Stomach (tissue), 9 donors: Measurements from ENCODE around the gene CSAD. TPM values are rescaled to one million over a fixed set of nuclear protein-coding genes. Genes with fewer than 3 reads are reported as not detected.

Experiments
- DNase-seq, 2 donors: peaks; one replicate each; pipeline versions ENCODE4 v3.0.0 to v3.0.0-alpha.2; 2013 to 2019
- H3K27ac ChIP-seq, 5 donors: fragments of 200-600 bp in 4 of 5; sonication (generic) in 4 of 5; one replicate each; pipeline ENCODE4 v1.5.1; 2013 to 2019; ENCODE audit warnings: mild to moderate bottlenecking in 1 of 5, moderate library complexity in 1 of 5
- H3K27me3 ChIP-seq, 3 donors: fragments of 200-600 bp; sonication (generic); one replicate each; pipeline ENCODE4 v1.5.1; 2017 to 2019; ENCODE audit warnings: mixed run types in 1 of 3
- H3K36me3 ChIP-seq, 4 donors: fragments of 200-600 bp; sonication (generic); 1 replicate in 3 of 4; 2 replicates in 1 of 4; pipeline ENCODE4 v1.5.1; 2016 to 2019
- H3K4me1 ChIP-seq, 4 donors: fragments of 200-600 bp; sonication (generic); one replicate each; pipeline ENCODE4 v1.5.1; 2016 to 2019
- H3K4me3 ChIP-seq, 4 donors: fragments of 200-600 bp; sonication (generic) in 3 of 4; one replicate each; pipeline ENCODE4 v1.5.1; 2016 to 2019; ENCODE audit warnings: mild to moderate bottlenecking in 1 of 4
- H3K9me3 ChIP-seq, 4 donors: fragments of 200-600 bp; sonication (generic); one replicate each; pipeline ENCODE4 v1.5.1; 2016 to 2019
- CTCF ChIP-seq, 7 experiments: fragments of 450-650 bp in 4 of 7; fragments of 200-600 bp in 3 of 7; sonication (generic) in 3 of 7; IDR thresholded peaks; one replicate each; pipeline ENCODE4 v1.5.1; 2016 to 2019; ENCODE audit warnings: antibody characterized with exemption in 7 of 7, control low read depth in 2 of 7, mild to moderate bottlenecking in 1 of 7
- EP300 ChIP-seq: sonication (generic); formaldehyde crosslinking; IDR thresholded peaks from one replicate; pipeline ENCODE4 v1.6.1; 2017; ENCODE audit warnings: antibody characterized with exemption
- POLR2A ChIP-seq, 4 donors: fragments of 450-650 bp; IDR thresholded peaks; one replicate each; pipeline ENCODE4 v1.6.1; 2016; ENCODE audit warnings: antibody characterized with exemption in 4 of 4, control low read depth in 2 of 4, mild to moderate bottlenecking in 1 of 4, moderate library complexity in 1 of 4
- POLR2AphosphoS5 ChIP-seq, 3 donors: sonication (generic); formaldehyde crosslinking; IDR thresholded peaks; one replicate each; pipeline ENCODE4 v1.6.1; 2016; ENCODE audit warnings: antibody characterized with exemption in 3 of 3
- WGBS, 5 donors: extraction: QIAGEN DNeasy Blood & Tissue Kit in 3 of 5; methylation state at CpG; one replicate each; pipeline versions ENCODE4 v1.1.5 to v1.1.7; 2013 to 2018; 5-methylcytosine and 5-hydroxymethylcytosine counted together
- intact Hi-C: fragments of 100-400 bp; cut with DNase I; formaldehyde crosslinking; loops from one replicate; pipeline ENCODE4 v1.15.1; 2023; ENCODE audit warnings: low total_unique reads
- polyA plus RNA-seq, 3 donors: library from polyadenylated mRNA; stranded (reverse); fragments of 200-250 nt; gene quantifications; one replicate each; pipeline ENCODE4 v1.2.3, GENCODE V29; 2013
- total RNA-seq, 5 donors: library from RNA; depleted of rRNA; stranded (reverse); fragments of >200 nt; gene quantifications; one replicate each; pipeline versions ENCODE4 v1.1.0 to v1.2.3, GENCODE V29; 2014 to 2016
- donor health status: healthy with polysubstance abuse.
- donor health status: Bipolar disorder and iron deficiency.
- donor health status: healthy.

Gene CSAD
- total and polyA plus RNA-seq, 8 donors = 4.6 to 334 (median 35.5) TPM

- Histone ChIP-seq H3K27ac (no peak overlapping the region), H3K4me3 (no peak overlapping the region), H3K9me3 (no peaks in the 10 kb centered on the region), H3K36me3 (peaks cover 0 to 19% (median 13%) of the 10 kb centered on the region in 4 donors), H3K4me1 (peaks cover 0 to 17% (median 13%) of the 10 kb centered on the region in 4 donors), H3K27me3 (no peaks in the 10 kb centered on the region)
- WGBS, 5 donors = 80 to 85% (median 82%) methylated on average over 10 of the region's 10 CpGs
- TF ChIP-seq CTCF (IDR thresholded peaks at IDR 0.05) = no peak
- no peak for TF ChIP-seq EP300
- TF ChIP-seq POLR2A (IDR thresholded peaks at IDR 0.05) = no peak
- TF ChIP-seq POLR2AphosphoS5 (IDR thresholded peaks at IDR 0.05) = no peak
- intact Hi-C loops = loop anchor here (5.0 kb wide), 2 partner anchors 38 to 128 kb away; no protein-coding TSS in a partner anchor
- no peak for DNase-seq
Observed at GRCh38 chr12:53195516-53196420, 15.0 kb upstream of the CSAD start.

- Histone ChIP-seq H3K27me3 (no peaks in the 10 kb centered on the region), H3K4me3 (no peak overlapping the region), H3K27ac (no peak overlapping the region), H3K4me1 (peaks cover 4 to 22% (median 16%) of the 10 kb centered on the region in 4 donors), H3K36me3 (peaks cover 0 to 20% (median 13%) of the 10 kb centered on the region in 4 donors), H3K9me3 (no peaks in the 10 kb centered on the region)
- no peak for DNase-seq
- TF ChIP-seq POLR2A (IDR thresholded peaks at IDR 0.05) = no peak
- intact Hi-C loops = loop anchor here (5.0 kb wide), 2 partner anchors 38 to 128 kb away; no protein-coding TSS in a partner anchor
- 82 to 100% (median 91%) methylated on average over 1 of the region's 1 CpG for WGBS, 5 donors
Observed at GRCh38 chr12:53194973-53195372, 14.2 kb upstream of the CSAD start.

GRCh38 chr12:53193985-53194716 is 13.4 kb upstream of the CSAD start:
- peaks cover 0 to 24% (median 13%) of the 10 kb centered on the region in 4 donors for H3K36me3 ChIP-seq
- intact Hi-C loops = no loop called here
- no peak overlapping the region for H3K27ac ChIP-seq
- H3K27me3 ChIP-seq = no peaks in the 10 kb centered on the region
- TF ChIP-seq CTCF (IDR thresholded peaks at IDR 0.05) (no peak), POLR2AphosphoS5 (IDR thresholded peaks at IDR 0.05) (no peak), POLR2A (IDR thresholded peaks at IDR 0.05) (no peak), EP300 (no peak)
- 66 to 74% (median 72%) methylated on average over 11 of the region's 11 CpGs for WGBS, 5 donors
- H3K4me3 ChIP-seq = no peak overlapping the region
- no peaks in the 10 kb centered on the region for H3K9me3 ChIP-seq
- H3K4me1 ChIP-seq = peaks cover 4 to 29% (median 19%) of the 10 kb centered on the region in 4 donors
- no peak for DNase-seq

- Histone ChIP-seq H3K4me1 (peaks cover 4 to 24% (median 16%) of the 10 kb centered on the region in 4 donors), H3K27me3 (no peaks in the 10 kb centered on the region), H3K27ac (no peak overlapping the region), H3K9me3 (no peaks in the 10 kb centered on the region), H3K36me3 (peaks cover 3 to 35% (median 22%) of the 10 kb centered on the region in 4 donors), H3K4me3 (no peak overlapping the region)
- DNase-seq = no peak
- 82 to 91% (median 84%) methylated on average over 9 of the region's 9 CpGs for WGBS, 5 donors
- intact Hi-C loops = no loop called here
- TF ChIP-seq CTCF (IDR thresholded peaks at IDR 0.05) (no peak), EP300 (no peak), POLR2A (IDR thresholded peaks at IDR 0.05) (no peak), POLR2AphosphoS5 (IDR thresholded peaks at IDR 0.05) (no peak)
Observed at GRCh38 chr12:53193040-53193439, 12.3 kb upstream of the CSAD start.
